ENCODE results near the gene SERPINB8.

GRCh38 chr18:63965716-63966330 is 4.1 kb upstream of the SERPINB8 start:
- no peak for TF ChIP-seq CTCF (IDR thresholded peaks at IDR 0.05; ENCODE audit: insufficient read depth, low read depth, low read length)
- no peak for TF ChIP-seq EZH2 (IDR thresholded peaks at IDR 0.05; ENCODE audit: insufficient read depth, low read length)
